AG20443 (cell line): ENCODE measurements around the gene ANAPC7.
"Not testable (repeated sequence)": the region's sequence is repeated elsewhere in the genome, so short reads cannot be mapped to it uniquely, and the experiment has no call there.

Experiments
- DNase-seq: peaks from one replicate; pipeline ENCODE4 v3.0.0; 2012; ENCODE audit warnings: low spot score, mixed read lengths

Gene ANAPC7

GRCh38 chr12:110373962-110374611, 29.4 kb downstream of the ANAPC7 start:
- DNase-seq = peak; percentile 60

DNA sequence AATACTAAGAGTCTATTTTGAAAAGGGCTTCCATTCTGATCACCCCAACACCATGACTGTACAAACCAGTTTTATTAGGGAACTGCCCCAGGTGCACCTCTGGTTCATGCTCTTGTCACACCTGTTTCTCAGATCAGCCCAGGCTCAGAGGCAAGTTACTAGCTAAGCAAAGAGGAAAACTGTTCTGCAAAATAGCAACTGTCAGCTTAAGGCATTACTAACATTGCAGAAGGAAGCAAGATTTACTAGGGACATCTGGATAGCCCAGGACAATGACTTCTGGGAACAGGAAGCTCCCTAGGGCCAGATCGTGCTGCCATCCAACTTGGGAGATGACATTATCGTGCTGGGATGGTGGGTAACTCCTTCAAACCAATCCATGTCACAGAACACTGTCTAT, 30.1 kb downstream of the ANAPC7 start:
- DNase-seq = no peak

DNA sequence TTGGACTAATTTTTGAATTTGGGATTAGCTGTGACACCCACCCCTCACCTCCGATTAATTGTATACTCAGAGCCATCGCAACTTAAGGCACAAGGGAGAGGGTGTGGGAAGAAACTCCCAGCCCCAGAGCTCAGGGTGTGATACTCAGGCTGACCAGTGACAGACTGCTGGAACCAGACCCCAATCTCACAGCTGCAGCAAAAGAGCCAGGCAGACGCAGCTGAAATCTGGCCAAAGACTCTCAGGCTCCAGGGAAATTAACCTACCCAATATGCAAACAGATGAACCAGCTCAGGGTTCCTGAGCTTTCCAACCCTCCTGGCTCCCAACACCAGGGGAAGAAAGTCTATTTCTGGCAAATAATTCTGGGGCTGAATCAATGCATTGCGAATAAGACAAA, 30.5 kb downstream of the ANAPC7 start:
- DNase-seq = no peak

DNA sequence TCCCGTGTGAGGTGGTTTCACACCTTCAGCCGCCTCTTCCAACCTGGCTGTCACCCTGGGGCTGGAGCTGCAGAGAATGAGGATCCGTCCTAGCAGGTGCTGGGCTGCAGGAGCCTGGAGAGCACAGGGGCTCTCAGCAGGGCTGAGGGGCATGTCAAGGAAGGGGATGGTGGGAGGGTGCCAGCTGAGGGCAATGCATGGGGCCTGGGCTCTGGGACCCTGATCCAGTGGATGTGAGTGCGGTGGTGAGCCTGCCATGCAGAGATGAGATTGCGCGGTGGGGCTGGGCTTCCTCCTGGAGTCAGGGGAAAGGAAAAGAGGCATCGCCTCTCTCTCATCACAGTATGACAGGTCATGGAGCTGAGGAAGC, 31.5 kb downstream of the ANAPC7 start:
- no peak for DNase-seq

DNA sequence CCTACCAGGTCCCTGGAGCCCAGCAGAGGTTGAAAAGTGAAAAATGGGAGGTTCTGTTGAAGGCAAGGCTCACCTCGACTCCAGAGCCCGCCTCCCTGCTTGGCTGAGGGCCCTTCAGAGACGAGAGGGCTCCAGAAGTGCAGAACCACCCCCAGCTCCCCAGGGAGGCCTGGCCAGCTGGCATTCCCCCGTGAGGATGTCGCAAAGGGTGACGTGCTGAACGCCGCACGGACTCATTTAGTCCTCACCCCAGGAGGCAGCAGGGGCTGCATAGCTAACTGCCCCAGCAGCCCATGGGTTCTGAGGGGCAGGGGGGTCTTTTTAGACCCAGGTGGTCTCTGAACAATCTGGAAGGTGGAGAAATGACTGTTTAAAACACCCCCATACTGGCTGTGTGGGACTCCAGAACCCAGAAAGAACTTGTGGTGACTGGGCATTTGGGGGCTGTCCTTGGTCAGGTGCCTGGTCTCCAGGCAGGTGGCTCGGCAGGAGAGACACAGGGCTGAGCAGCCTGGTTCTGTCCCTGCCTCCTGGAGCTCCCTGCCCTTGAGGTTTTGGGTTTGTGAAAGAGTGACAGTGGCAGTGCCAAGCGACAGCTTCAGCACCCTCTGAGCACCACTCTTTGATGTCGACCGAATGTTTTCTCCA, 32.0 kb downstream of the ANAPC7 start:
- DNase-seq = no peak

DNA sequence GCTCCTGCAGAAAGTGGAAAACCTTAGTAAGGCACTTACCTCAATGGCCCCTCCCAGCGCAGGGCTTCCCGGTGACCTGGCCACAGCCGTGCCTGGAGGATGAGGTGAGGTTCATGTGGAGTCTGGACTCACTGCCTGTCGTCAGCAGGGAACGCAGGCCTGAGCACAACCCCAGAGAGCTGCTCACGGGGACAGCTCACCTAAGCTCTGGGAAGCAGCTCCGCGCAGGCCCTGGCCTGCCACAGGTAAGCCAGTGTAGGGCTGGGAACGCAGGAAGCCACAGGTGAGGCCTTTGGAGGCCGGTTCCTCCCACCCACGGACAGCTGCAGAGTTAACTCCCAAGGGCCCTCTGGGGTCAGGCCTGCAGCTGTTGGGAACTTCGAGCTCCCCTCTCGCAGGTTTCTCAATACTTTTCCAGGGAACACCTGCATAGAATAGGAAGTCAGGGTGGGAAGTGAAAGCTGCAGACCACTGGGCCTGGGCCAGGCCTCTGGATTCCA, 32.7 kb downstream of the ANAPC7 start:
- DNase-seq = no peak

DNA sequence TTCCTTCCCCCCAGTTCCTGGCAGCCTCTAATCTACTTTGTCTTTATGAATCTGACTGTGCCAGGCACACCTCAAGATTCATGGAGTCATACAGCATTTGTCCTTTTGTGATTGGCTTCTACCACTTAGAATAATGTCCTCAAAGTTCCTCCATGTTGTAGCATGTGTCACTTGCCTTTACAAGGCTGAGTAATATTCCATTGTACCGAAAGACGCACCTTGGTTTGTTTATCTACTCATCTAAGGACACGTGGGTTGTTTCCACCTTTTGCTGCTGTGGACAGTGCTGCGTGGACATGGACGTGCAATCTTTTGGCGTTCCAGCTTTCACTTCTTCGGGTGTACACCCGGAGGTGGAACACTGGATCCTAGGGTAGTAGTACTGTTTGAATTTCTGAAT, 33.5 kb downstream of the ANAPC7 start:
- no peak for DNase-seq

DNA sequence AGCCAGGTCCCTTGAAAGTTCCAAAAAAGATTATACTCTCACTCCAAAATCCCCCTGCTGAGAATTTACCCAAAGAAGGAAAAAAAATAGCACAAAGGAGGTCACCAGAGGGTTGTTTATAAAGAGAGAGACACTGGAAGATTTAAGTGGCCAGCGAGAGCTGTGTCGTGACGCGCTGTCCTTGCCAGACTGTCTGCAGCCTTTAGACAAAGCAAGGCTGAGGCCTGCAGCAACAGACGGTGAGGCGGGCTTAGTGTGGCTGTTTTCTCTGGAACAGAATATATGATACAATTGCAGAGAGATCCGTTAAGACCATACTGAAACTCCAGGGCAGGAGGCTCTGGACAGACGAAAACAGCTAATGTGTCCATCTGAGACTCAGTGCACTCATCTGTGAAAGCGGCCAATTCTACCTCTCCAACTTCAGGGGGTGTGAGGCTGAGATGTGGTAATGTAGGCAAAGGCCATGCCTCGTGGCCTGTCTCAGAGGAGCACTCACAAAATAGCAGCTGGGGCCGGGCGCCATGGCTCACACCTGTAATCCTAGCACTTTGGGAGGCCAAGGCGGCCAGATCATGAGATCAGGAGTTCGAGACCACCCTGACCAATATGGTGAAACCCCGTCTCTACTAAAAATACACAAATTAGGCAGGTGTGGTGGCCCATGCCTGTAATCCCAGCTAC, 36.2 kb downstream of the ANAPC7 start:
- DNase-seq = no peak

DNA sequence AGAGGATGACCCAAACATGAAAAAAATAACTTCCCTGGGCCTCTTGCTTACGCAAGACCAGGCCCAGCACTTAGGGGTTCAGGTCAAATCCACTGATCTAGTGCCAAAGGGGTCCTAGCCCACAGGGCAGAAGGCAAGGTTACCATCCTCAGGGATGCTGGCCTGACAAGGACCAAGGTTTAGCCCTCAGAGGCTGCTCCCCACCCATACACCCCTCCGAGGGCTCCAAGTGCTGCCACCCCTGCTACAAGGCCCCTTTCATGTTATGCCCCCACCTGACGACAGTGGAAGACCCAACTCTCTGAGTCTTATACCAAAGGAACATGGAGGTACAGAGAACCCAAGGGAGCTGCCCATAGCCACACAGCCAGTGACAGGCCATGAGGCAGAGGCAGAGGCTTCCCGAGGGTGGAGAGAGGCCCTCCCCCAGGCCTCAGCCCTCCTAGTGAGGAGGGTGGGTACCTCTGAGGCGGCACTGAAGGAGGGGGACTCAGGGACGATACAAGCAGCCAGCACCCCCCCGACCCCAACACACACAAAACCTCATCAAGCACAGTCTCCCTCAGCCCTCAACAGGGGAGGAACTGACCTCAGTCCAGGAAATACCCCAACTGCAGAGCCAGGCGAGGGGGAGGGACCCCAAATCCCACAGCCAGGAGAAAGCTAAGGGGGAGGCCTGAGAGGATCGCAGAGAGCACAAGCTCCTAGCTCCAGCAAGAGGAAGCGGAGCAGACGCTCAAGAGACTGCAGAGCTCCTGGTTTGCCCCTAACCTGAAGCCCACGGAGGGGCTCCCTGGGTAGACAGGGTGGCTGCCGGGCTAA, 37.0 kb downstream of the ANAPC7 start:
- no peak for DNase-seq

DNA sequence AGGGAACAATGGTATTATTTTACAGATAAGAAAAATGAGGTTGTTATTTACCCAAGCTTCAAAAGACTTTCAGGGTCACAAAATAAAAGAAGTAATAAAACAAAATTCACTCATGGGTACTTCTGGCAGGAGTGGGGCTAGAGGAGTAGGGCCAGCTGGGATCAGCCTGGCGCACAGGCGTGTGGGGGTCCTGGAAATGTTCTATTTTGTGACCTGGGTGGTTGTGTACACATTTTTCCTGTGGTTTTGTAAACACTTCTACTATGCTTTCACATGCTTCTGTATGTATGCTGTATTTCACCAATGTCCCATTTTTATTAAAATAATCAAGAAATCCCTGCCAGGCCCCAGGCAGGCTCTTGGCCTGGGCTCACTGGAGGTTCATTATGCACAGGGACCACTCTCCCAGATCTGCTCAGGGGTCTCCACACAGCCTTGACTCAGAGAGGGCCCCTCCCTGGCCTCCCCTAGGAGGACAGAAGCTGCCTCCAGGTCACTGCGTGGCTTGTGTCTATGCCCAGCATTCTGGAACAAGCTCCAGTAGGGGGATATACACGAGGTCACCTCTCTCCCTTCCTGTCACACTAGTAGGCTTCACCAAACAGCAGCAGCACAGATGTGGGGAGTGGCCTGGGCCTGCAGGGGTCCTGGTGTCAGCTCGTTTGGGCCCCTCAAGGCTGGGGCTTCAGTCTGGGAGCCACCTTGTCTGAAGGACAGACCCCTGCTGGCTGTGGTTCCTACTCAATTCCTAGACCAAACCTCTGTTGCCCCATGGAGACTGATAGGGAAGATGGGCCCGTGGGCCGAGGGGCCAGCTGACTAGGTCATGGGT, 37.8 kb downstream of the ANAPC7 start:
- DNase-seq = no peak

DNA sequence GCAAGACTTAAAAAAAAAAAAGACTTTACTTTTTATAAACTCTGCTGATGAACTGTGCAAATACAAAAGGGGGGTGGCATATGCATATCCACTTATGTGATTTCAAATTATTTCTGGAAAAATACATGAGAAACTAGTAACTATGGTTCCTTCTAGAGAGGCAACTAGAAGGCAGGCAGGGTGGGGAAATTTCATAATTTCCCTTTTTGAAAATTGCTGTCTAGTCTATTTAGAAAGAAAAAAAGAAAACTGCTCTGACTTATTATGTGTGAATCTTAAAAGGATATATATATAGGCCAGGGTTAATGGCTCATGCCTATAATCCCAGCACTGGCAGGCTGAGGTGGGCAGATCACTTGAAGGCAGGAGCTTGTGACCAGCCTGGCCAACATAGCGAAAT, 42.3 kb downstream of the ANAPC7 start:
- DNase-seq = no peak

DNA sequence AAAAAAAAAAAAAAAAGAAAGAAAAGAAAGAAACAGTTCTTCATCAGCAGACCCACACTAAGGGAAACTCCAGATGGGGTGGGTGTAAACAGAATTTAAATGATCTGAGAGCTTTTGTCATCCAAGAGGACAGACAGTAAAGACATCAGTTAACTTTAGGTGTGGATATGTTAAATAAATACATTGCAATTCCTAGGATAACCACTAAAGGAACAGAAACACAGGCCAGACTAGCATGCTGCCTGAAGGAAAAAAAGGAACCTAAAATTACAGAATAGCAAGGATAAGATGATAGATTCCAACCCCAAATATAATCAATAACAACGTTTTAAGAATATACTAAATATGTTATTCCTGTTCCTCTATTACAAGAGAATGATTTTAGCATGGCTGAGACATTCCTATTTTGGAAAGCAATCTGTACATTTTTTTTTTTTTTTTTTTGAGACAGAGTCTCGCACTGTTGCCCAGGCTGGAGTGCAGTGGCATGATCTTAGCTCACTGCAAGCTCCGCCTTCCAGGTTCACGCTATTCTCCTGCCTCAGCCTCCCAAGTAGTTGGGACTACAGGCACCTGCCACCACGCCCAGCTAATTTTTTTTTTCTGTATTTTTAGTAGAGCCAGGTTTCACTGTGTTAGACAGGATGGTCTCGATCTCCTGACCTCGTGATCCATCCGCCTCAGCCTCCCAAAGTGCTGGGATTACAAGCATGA, 45.0 kb downstream of the ANAPC7 start:
- not testable (repeated sequence) for DNase-seq

- no peak for DNase-seq
These were observed 48.4 kb downstream of the ANAPC7 start for GRCh38 chr12:110355073-110355472.

GRCh38 chr12:110354172-110354780, 49.2 kb downstream of the ANAPC7 start:
- DNase-seq = no peak

DNA sequence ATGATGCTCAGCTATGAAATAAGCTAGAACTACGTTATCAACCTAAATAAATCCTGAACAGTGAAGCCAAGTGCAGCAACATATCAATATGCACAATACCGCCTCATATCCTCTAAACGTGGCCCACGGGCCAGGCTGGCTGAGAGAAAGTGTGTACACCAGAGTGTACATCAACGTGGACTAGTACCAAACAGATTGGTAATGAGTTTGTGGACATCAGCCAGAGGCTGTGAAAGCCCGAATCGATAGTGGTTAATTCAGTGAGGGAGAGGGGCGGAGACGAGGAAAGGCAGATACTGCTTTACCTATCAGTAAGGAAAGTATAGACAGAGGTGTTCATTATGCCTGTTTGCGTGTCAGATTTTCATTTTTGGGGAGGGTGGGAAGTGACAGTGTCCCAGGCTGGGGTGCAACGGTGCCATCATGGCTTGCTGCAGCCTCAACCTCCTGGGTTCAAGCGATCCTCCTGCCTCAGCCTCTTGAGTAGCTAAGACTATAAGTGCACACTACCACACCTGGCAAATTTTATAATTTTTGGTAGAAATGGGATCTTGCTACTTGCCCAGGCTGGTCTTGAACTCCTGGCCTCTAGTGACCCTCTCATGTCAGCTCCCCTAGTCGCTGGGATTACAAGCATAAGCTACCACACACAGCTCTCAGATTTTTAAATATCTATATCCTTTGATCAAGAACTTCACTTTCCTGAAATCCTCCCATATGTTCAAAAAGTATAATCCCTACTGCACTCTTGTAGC, 50.1 kb downstream of the ANAPC7 start:
- no peak for DNase-seq

DNA sequence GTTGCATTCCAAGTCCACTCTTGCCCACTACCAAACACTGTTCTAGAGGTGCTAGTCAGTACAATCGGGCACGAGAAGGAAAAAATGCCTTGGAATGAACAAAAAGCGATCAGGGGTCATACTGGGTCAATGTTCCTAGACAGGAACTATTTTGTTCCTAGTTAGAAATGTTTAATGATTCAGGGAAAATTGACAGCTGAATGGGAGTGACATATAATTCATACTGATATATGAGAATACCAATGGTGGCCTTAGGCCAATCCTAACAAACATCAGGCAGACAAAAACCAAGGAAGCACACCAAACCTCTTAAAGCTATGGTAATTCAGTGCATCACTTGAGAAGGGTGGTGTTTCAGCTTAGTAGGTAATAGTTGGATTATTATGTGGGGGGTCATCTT, 51.1 kb downstream of the ANAPC7 start:
- DNase-seq = no peak

GRCh38 chr12:110351119-110351518, 52.4 kb downstream of the ANAPC7 start:
- no peak for DNase-seq

DNA sequence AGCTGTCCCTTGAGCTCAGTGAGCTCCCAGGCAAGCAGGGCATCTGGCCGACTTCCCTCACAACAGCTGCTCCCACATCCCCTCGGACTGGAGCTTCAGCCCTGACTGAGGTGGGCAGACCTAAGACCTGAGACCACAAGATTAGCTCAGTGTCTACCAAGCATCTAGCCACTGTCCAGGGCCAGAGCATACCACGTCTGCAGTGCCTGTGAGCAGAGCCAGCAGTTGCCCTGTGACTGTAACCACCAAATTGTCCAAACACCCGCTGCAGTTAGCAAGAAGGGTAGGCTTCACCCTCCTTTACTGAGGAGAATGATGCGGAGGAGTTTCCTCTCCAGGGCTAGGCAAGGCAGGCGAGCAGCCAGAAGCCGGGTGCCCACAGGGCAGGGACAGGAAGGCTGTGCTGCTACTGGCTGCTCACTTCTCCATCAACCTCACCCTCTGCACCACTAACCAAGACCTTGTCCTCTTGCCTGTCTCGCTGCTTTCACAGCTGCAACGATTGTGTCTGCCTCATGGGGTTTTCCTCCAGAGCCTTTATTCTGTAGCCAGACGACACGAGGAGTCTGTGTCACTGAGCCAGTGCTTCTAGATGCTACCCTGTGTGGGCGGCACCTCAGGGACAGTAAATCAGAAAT, 53.9 kb downstream of the ANAPC7 start:
- no peak for DNase-seq

- no peak for DNase-seq
These were observed 54.4 kb downstream of the ANAPC7 start for GRCh38 chr12:110349096-110349495.
